Fibroblast of mammary gland (primary cell): ENCODE results near the gene UTS2R.

Experiments used
- DNase-seq: peaks from one replicate; pipeline ENCODE4 v3.0.0-alpha.2; 2010; ENCODE audit warnings: low read depth
- H3K4me3 ChIP-seq: 2 replicates; pipeline ENCODE4 v1.5.1; 2011; ENCODE audit warnings: low read depth, mild to moderate bottlenecking, low read length, moderate library complexity; ENCODE audit not compliant: control insufficient read depth
- CTCF ChIP-seq: conservative IDR thresholded peaks from 2 replicates; pipeline ENCODE4 v1.5.1; 2011; ENCODE audit warnings: low read depth, low read length, inconsistent platforms; ENCODE audit not compliant: control insufficient read depth, insufficient read depth

Gene UTS2R

GRCh38 chr17:82418001-82418986 lies 46.7 kb downstream of the UTS2R start, which contains the start of the genes HEXD and OGFOD3:
HEXD (plus strand) TSS chr17:82418347; CDS start chr17:82419800, 1,453 bp downstream.
OGFOD3 (minus strand) TSS chr17:82418586; CDS start chr17:82418485, 101 bp downstream.
- TF ChIP-seq CTCF: no peak
- H3K4me3 ChIP-seq: peak within 1 kb of the TSS; percentile 72
- peak; percentile 68 for DNase-seq

DNA sequence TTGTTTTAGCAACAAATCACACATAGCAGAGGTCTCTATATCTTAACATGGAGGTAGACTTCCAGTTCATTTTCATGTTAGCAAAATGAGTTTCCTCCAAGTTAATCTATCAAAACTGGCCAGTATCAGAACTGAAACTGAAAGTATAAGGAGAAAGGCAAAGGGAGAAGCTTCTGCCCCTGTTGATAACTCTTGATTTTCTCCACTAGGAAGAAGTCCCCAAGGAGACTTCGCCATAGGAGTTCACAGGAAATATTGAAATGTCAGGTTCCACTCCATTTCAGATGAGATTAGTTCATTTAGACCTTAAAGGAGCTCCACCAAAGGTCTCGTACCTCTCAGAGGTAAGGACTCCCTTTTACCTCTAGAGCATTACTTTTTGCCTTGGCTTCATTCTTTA lies 48.0 kb downstream of the UTS2R start:
- H3K4me3 ChIP-seq: no peak overlapping the region
- DNase-seq: no peak
- no peak for TF ChIP-seq CTCF

DNA sequence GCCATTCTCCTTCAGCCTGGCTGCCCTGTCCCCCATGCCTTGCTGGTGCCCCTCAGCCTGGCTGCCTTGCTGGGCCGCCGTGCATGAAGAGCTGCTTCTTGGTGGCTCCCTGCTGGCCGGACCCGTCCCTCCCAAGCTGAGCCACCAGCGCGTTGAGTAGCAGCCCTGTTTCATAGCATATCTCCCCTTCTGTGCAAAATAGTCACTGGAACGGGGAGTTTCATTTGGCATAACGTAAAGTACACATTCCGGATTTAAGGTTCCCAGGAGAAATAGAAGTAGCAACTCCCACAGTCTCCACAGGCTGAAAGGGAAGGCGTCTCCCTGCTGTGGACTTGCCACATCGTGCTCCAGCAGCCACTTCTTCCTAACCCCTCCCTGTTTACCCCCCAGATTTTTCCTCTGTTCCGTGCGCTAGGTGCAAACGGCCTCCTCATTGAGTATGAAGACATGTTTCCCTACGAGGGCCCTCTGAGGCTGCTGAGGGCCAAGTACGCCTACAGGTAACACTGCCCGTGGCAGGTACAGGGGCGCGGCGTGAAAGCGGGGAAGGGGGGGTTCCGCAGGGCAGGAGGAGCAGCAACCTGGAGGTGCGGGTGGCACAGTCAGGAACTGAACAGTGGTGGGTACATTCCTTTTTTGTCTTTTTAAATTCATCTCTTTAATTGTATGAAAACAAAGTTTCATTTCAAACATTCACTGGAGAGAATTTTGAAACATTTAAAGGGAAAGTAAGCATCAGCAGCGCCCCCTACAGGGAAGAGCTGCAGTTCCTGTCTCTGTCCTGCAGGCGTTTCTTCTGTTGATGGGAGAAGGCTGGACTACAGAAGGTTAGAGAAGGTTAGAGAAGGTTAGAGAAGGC lies 52.7 kb downstream of the UTS2R start:
- TF ChIP-seq CTCF: peak; percentile 78
- no peak overlapping the region for H3K4me3 ChIP-seq
- peak; percentile 61 for DNase-seq

DNA sequence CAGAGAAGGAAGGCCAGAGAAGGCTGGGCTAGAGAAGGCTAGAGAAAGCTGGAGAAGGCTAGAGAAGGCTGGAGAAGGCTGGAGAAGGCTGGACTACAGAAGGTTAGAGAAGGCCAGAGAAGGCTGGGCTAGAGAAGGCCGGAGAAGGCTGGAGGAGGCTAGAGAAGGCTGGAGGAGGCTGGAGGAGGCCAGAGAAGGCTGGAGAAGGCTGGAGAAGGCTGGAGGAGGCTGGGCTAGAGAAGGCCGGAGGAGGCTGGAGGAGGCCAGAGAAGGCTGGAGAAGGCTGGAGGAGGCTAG lies 53.2 kb downstream of the UTS2R start:
- no peak for TF ChIP-seq CTCF
- DNase-seq: no peak

More for the DNA sequence above, 53.2 kb downstream of the UTS2R start:
- no peak overlapping the region for H3K4me3 ChIP-seq
